Fibroblast of villous mesenchyme (primary cell): ENCODE measurements around the gene PTPN5. TPM values are rescaled to one million over a fixed set of nuclear protein-coding genes. Genes with fewer than 3 reads are reported as not detected.

Source experiments
- DNase-seq: peaks from one replicate; pipeline ENCODE4 v3.0.0-alpha.2; 2010; ENCODE audit warnings: low read depth
- H3K4me3 ChIP-seq: 2 replicates; pipeline ENCODE4 v1.5.1; 2011; ENCODE audit warnings: low read depth, mild to moderate bottlenecking, low read length
- total RNA-seq: library from RNA; depleted of rRNA; stranded (reverse); fragments of >200 nt; gene quantifications from 2 replicates; pipeline ENCODE4 v1.2.3, GENCODE V29; 2012
- TF ChIP-seq, protein P1 (sequence below): IDR thresholded peaks from 2 replicates; pipeline ENCODE4 v1.5.1; 2012; ENCODE audit warnings: low read depth, mild to moderate bottlenecking, low read length; ENCODE audit not compliant: insufficient read depth

The PTPN5 gene
- total RNA-seq, 1 donor: not detected

DNA sequence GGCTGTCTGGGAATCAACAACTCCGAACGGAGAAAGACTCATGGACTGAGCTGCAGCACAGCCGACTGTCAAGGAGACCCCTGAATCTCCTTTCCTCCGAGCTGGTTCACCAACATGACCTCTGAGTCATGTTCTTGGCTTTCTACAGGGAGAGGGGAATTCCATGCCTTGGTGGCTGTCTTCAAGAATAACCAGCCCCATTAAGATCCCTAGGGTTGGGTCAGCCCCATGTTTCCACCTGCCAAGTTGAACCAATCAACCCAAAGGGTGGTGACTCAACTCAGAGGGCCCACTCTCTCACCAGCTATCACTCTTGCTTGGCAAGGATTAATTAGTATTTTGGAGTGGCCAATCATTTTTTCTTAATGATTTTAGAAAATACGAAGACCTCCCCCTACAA is 37.3 kb downstream of the PTPN5 start:
- DNase-seq: no peak
- H3K4me3 ChIP-seq: no peak overlapping the region
- TF ChIP-seq, protein P1, sequence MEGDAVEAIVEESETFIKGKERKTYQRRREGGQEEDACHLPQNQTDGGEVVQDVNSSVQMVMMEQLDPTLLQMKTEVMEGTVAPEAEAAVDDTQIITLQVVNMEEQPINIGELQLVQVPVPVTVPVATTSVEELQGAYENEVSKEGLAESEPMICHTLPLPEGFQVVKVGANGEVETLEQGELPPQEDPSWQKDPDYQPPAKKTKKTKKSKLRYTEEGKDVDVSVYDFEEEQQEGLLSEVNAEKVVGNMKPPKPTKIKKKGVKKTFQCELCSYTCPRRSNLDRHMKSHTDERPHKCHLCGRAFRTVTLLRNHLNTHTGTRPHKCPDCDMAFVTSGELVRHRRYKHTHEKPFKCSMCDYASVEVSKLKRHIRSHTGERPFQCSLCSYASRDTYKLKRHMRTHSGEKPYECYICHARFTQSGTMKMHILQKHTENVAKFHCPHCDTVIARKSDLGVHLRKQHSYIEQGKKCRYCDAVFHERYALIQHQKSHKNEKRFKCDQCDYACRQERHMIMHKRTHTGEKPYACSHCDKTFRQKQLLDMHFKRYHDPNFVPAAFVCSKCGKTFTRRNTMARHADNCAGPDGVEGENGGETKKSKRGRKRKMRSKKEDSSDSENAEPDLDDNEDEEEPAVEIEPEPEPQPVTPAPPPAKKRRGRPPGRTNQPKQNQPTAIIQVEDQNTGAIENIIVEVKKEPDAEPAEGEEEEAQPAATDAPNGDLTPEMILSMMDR: no peak

DNA sequence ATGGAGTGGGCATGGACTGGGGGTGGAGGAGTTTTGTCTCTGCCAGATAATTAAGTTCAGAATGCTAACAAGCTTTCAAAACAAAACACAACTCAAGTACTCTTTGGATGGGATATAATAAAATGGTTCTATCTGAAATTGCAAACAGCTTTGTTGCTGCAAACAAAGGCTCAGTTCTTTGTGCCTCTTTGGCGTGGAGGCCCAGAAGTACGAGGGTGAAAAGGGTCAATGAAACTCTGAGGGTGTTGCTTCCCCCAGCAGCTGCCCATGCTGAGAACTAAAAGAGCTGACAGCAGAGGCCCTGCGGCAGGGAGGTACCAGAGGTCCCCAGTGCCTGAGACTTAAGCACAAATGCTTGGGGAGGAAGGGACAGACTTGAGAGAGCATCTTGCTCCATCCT is 39.1 kb downstream of the PTPN5 start:
- no peak for DNase-seq
- H3K4me3 ChIP-seq: no peak overlapping the region
- TF ChIP-seq, protein P1: no peak

DNA sequence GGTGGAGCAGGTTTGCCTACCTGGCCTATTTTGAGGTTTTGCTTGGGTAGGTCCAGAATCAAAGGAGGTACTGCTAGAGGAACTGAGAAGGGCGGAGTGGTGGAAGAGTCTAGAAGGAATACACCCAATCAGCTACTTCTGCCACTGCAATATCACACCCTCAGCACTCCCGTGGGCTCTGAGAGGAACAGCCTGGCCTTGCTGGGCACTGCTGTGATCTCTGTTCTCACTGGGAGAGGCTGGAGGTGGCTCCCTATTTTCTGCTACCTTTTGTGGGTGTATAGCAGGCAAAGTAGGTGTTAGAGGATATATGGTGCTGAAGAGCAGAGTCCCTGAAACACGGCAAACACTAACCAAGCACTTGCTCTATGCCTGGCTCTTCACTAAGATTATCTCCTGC is 40.7 kb downstream of the PTPN5 start:
- no peak for DNase-seq

DNA sequence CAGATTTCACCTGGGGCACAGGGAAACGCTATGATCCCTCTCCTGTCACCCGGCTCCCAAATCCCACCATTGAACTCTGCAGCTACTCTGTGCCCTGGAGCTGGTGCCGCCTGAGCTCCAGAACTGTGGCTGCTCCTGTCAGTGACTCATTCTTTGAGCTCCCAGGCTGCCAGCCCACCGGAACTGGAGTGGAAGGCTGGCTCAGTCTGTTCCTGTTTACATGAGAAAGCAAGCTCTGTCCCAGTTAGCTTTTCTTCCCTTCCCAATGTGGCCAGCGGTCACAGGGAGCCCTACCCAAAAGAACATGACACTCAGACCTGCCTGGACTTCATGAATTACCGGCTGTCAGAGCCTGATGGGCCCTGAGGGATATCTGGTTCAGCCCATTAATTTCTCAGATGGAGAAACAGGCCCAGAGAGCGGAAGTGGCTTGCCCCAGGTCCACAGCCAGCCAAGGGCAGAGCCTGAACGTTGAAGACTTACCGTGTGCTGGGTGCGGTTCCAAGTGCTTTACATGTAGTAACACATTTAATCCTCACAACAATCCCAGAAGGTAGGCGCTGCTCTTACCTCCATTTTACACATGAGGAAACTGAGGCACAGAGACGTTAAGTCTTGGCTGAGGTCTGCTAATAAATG is 41.8 kb downstream of the PTPN5 start:
- no peak overlapping the region for H3K4me3 ChIP-seq
- peak; percentile 62 for DNase-seq
- TF ChIP-seq, protein P1: no peak

More for the DNA sequence above, 40.7 kb downstream of the PTPN5 start:
- TF ChIP-seq, protein P1: no peak
- no peak overlapping the region for H3K4me3 ChIP-seq

DNA sequence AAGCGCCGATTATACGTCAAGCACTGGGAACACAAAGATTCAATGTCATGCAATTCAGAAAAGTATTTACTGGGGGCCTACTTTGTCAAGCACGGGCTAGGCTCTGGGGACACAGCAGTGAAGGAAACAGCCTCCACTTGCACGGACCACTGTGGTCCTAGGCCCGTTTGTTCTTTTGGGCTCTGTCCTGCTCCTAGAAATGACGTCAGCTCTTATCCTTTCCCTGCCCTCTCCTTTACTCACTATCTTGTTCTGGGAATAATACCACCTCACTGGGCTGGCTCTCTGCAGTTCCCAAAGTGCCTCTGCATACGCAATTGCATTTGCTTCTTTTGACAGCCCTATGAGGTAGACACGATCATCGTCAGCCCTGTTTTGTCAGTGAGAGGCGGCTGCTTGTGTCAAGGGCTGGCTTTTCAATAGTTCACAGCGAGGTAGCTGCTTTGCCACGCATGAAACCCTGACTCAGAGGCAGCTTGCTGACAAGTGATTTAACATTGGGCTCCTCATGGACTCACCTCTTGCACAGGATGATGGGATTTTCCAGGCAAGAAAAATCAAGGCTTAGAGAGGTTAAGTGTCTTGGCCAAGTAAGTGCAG is 42.7 kb downstream of the PTPN5 start:
- H3K4me3 ChIP-seq: no peak overlapping the region
- TF ChIP-seq, protein P1: no peak
- no peak for DNase-seq

DNA sequence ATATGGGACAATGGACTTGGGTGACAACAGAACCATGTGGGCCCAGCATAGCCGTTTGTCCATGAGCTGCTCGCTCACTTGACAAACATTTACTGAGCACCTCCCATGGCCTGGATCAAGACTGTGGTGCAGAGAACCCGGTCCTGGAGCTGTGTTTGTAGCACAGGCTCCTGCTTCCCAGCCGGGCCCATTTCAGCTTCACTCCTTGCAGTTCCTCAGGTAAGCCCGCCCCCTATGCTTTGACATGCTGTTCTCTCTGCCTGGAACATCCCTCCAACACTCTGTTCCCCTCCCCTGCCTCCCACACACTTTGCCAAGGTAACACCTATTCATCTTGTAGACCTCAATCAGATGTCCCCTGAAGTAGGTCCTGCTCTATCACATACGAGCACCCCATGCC is 46.3 kb downstream of the PTPN5 start:
- no peak for DNase-seq
- TF ChIP-seq, protein P1: no peak
- H3K4me3 ChIP-seq: no peak overlapping the region
